PC-9 (cell line): ENCODE measurements around the gene ZFAND6. TPM values are rescaled to one million over a fixed set of nuclear protein-coding genes. Genes with fewer than 3 reads are reported as not detected.

Experiments used
- BruUV-seq: library from RNA; stranded (reverse); fragments of 400-500 nt; replicated peaks from 2 replicates; lab custom pipeline; 2021; lab: Mats Ljungman, UMichigan
- CTCF ChIA-PET: fragments of 300-600 bp; sonication (Branson Sonifier 250); formaldehyde crosslinking; loops from one replicate; lab custom pipeline; 2022; ENCODE audit warnings: antibody characterized with exemption; lab: Charles Lee
- POLR2A ChIA-PET: fragments of 300-600 bp; sonication (Branson Sonifier 250); formaldehyde crosslinking; loops from one replicate; lab custom pipeline; 2022; ENCODE audit warnings: antibody characterized with exemption; ENCODE audit not compliant: unreplicated experiment; lab: Charles Lee
- DNase-seq, 2 experiments: peaks; one replicate each; pipeline versions ENCODE4 v3.0.0 to v3.0.0-alpha.2; 2015 to 2022; ENCODE audit warnings: mixed read lengths in 1 of 2
- H2AFZ ChIP-seq: fragments of 200-600 bp; sonication (generic); 2 replicates; pipeline ENCODE4 v1.8.1; 2017; ENCODE audit warnings: antibody characterized with exemption
- H3F3A ChIP-seq: fragments of 200-600 bp; sonication (generic); 2 replicates; pipeline ENCODE4 v1.8.1; 2017; ENCODE audit warnings: antibody characterized with exemption, mild to moderate bottlenecking, low read depth; ENCODE audit not compliant: insufficient read depth
- H3K27ac ChIP-seq: fragments of 200-600 bp; sonication (generic); 2 replicates; pipeline ENCODE4 v1.6.1; 2016; ENCODE audit warnings: mixed run types
- H3K27me3 ChIP-seq: fragments of 200-600 bp; sonication (generic); 2 replicates; pipeline ENCODE4 v1.6.1; 2016; ENCODE audit warnings: low read depth, mixed run types; ENCODE audit not compliant: insufficient read depth
- H3K36me3 ChIP-seq: fragments of 200-600 bp; sonication (generic); 2 replicates; pipeline ENCODE4 v1.6.1; 2016; ENCODE audit warnings: low read depth, mixed run types
- H3K4me1 ChIP-seq: fragments of 200-600 bp; sonication (generic); replicated peaks from 2 replicates; pipeline ENCODE4 v1.6.1; 2016; ENCODE audit warnings: mixed run types; ENCODE audit not compliant: insufficient read depth
- H3K4me2 ChIP-seq: fragments of 200-600 bp; sonication (generic); 2 replicates; pipeline ENCODE4 v1.6.1; 2017; ENCODE audit warnings: mixed run types
- H3K4me3 ChIP-seq: fragments of 200-600 bp; sonication (generic); 2 replicates; pipeline ENCODE4 v1.6.1; 2016; ENCODE audit warnings: mixed run types
- H3K79me2 ChIP-seq: fragments of 200-600 bp; sonication (generic); 2 replicates; pipeline ENCODE4 v1.6.1; 2017; ENCODE audit warnings: low read depth, mixed run types
- H3K9me2 ChIP-seq: fragments of 200-600 bp; sonication (generic); 2 replicates; pipeline ENCODE4 v1.8.1; 2017; ENCODE audit warnings: mild to moderate bottlenecking; ENCODE audit not compliant: insufficient read depth
- H3K9me3 ChIP-seq: fragments of 200-600 bp; sonication (generic); 2 replicates; pipeline ENCODE4 v1.8.1; 2016; ENCODE audit warnings: low read depth; ENCODE audit not compliant: insufficient read depth
- H4K20me1 ChIP-seq: fragments of 200-600 bp; sonication (generic); 2 replicates; pipeline ENCODE4 v1.8.1; 2017; ENCODE audit not compliant: insufficient read depth
- CTCF ChIP-seq: fragments of 200-600 bp; sonication (generic); conservative IDR thresholded peaks from 2 replicates; pipeline ENCODE4 v1.6.1; 2017; ENCODE audit warnings: mixed run types, antibody characterized with exemption, mild to moderate bottlenecking, moderate library complexity
- EZH2 ChIP-seq: fragments of 200-600 bp; sonication (generic); IDR thresholded peaks from 2 replicates; pipeline ENCODE4 v1.8.0; 2017; ENCODE audit warnings: antibody characterized with exemption, low read depth
- intact Hi-C: fragments of 100-400 bp; cut with micrococcal nuclease; formaldehyde crosslinking; loops from one replicate; pipeline ENCODE4 v1.10.0; 2022; ENCODE audit not compliant: unreplicated experiment
- total RNA-seq: library from RNA; stranded (reverse); gene quantifications from 2 replicates; pipeline ENCODE4 v1.2.3, GENCODE V29; 2021

ZFAND6 gene
- total RNA-seq, 1 experiment from 2014 or later, result 68.3 TPM

GRCh38 chr15:80183306-80183705, 123.8 kb downstream of the ZFAND6 start:
- ChIA-PET POLR2A (no interaction called here), CTCF (no interaction called here)
- peaks cover 15% of the 10 kb centered on the region for H3K4me1 ChIP-seq
- no peaks in the 10 kb centered on the region for H3K9me2 ChIP-seq
- H3K9me3 ChIP-seq, result no peaks in the 10 kb centered on the region
- no peaks in the 10 kb centered on the region for H4K20me1 ChIP-seq
- no peak overlapping the region for H3K4me3 ChIP-seq
- H2AFZ ChIP-seq, result no peak overlapping the region
- no peak for DNase-seq
- H3K36me3 ChIP-seq, result peaks cover 20% of the 10 kb centered on the region
- no peak overlapping the region for H3K4me2 ChIP-seq
- no peaks in the 10 kb centered on the region for H3K79me2 ChIP-seq
- intact Hi-C loops, result no loop called here
- H3K27me3 ChIP-seq, result no peaks in the 10 kb centered on the region
- no peak overlapping the region for H3K27ac ChIP-seq
- peaks cover 6% of the 10 kb centered on the region for H3F3A ChIP-seq
- no peak for TF ChIP-seq CTCF
- no TSS peak for BruUV-seq

GRCh38 chr15:80183886-80184285, 124.4 kb downstream of the ZFAND6 start:
- Histone ChIP-seq H3K79me2 (no peaks in the 10 kb centered on the region), H3K36me3 (peaks cover 19% of the 10 kb centered on the region), H2AFZ (no peak overlapping the region), H3F3A (peaks cover under 1% of the 10 kb centered on the region; the same call in 1 of the 2 replicates), H4K20me1 (no peaks in the 10 kb centered on the region), H3K27me3 (no peaks in the 10 kb centered on the region), H3K4me3 (no peak overlapping the region), H3K4me2 (no peak overlapping the region), H3K9me3 (no peaks in the 10 kb centered on the region), H3K9me2 (no peaks in the 10 kb centered on the region), H3K27ac (no peak overlapping the region), H3K4me1 (peaks cover 9% of the 10 kb centered on the region)
- no TSS peak for BruUV-seq
- intact Hi-C loops, result no loop called here
- POLR2A ChIA-PET, result no interaction called here
- no peak for DNase-seq
- TF ChIP-seq CTCF (no peak), EZH2 (no peak)
- CTCF ChIA-PET, result no interaction called here

- no TSS peak for BruUV-seq
- no peaks in the 10 kb centered on the region for H3K9me2 ChIP-seq
- POLR2A ChIA-PET, result no interaction called here
- no peaks in the 10 kb centered on the region for H3K79me2 ChIP-seq
- no peaks in the 10 kb centered on the region for H3F3A ChIP-seq
- peaks cover 19% of the 10 kb centered on the region for H3K36me3 ChIP-seq
- no peak overlapping the region for H3K4me2 ChIP-seq
- no peaks in the 10 kb centered on the region for H3K9me3 ChIP-seq
- peaks cover 3% of the 10 kb centered on the region for H3K4me1 ChIP-seq
- no peak overlapping the region for H3K27ac ChIP-seq
- no peak for TF ChIP-seq CTCF
- no peak for TF ChIP-seq EZH2
- no peak overlapping the region for H3K4me3 ChIP-seq
- no peak for DNase-seq
- H2AFZ ChIP-seq, result no peak overlapping the region
- no peaks in the 10 kb centered on the region for H4K20me1 ChIP-seq
- no peaks in the 10 kb centered on the region for H3K27me3 ChIP-seq
- CTCF ChIA-PET, result no interaction called here
- intact Hi-C loops, result no loop called here
Observed at GRCh38 chr15:80184554-80184953, 125.1 kb downstream of the ZFAND6 start.
